Measurements from ENCODE around the gene KRT78.

- TF ChIP-seq CTCF (IDR thresholded peaks at IDR 0.05) (no peak), EP300 (IDR thresholded peaks at IDR 0.05) (no peak)
These were observed 43.8 kb downstream of the KRT78 start for GRCh38 chr12:52805000-52805399.
